Measurements from ENCODE around the gene MAD2L2. TPM values are rescaled to one million over a fixed set of nuclear protein-coding genes. Genes with fewer than 3 reads are reported as not detected.

Gene MAD2L2
- total and polyA plus RNA-seq, 2 donors (not counting 1 experiment from before 2014, with no cell fraction given), result 35.0 to 48.9 TPM

- TF ChIP-seq EZH2 (IDR thresholded peaks at IDR 0.05; ENCODE audit: low read length, missing control alignments), result no peak
- no peak for TF ChIP-seq CTCF (conservative IDR thresholded peaks at IDR 0.05 in 1 of 2, IDR thresholded peaks at IDR 0.05 in 1 of 2; ENCODE audit: low read depth in 1 of 2, low read length in 2 of 2)
- H3K4me3 ChIP-seq (replicated peaks in 1 of 4; ENCODE audit: control extremely low read depth in 1 of 4, insufficient read depth in 1 of 4, low read depth in 3 of 4, low read length in 4 of 4), result no peak overlapping the region
- H3K79me2 ChIP-seq (ENCODE audit: control insufficient read depth, insufficient read depth, low read length), result no peaks in the 10 kb centered on the region
- peaks cover 3% of the 10 kb centered on the region for H3K36me3 ChIP-seq (ENCODE audit: control insufficient read depth, insufficient read depth, low read length)
- no peaks in the 10 kb centered on the region for H3K9me3 ChIP-seq (ENCODE audit: control insufficient read depth, insufficient read depth, low read depth, low read length)
- no peaks in the 10 kb centered on the region for H3K4me1 ChIP-seq (ENCODE audit: control insufficient read depth, extremely low read depth, insufficient read depth, low read length)
- H2AFZ ChIP-seq (ENCODE audit: low read length), result no peak overlapping the region
- no peak for DNase-seq (ENCODE audit: low read depth in 2 of 2)
- H3K4me2 ChIP-seq (ENCODE audit: extremely low read depth, insufficient read depth, low read length), result no peak overlapping the region
- no peak overlapping the region for H3K27ac ChIP-seq (ENCODE audit: insufficient read depth, low read length)
- no peaks in the 10 kb centered on the region for H4K20me1 ChIP-seq (ENCODE audit: control insufficient read depth, extremely low read depth, insufficient read depth, low read length)
- H3K27me3 ChIP-seq (ENCODE audit: control insufficient read depth, insufficient read depth, low read length), result no peaks in the 10 kb centered on the region
- H3K9ac ChIP-seq (ENCODE audit: insufficient read depth, low read length), result no peak overlapping the region
These were observed 12.4 kb downstream of the MAD2L2 start for GRCh38 chr1:11668516-11668915.

DNA sequence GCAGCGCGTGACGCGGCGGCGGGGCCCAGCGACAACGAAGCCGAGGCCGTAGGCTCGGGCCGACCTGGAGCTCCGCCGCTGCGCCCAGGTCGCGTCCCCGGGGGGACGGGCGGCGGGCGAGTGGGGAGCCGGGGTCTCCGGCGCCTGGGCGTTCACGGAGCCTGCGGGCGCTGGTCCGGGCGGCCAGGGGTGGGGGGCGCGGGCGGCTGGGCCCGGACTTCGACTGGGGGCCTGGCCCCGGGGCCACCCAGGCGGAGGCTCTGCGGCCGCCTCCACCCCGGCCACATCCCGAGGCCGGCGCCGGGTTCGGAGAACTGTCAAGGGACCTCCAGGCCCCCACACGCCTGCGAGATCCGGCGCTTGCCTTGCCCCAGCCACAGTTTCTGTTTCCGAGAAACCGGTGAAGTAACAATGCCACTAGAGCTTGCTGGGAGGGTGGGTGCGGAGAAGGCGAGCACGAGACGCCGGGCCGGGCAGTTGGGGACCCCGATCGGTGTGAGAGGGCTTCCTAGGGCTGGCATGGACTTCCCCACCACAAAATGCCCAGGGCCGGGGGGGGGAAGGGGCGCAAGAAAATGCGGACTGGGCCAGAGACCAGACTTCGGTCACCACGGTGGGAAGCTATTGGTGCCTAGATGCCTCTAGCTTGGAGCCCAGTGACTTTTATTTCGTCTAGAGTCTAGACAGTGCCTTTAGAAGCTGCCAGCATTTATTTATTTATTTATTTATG is 16.4 kb downstream of the MAD2L2 start:
- no peaks in the 10 kb centered on the region for H3K9me3 ChIP-seq (ENCODE audit: control insufficient read depth, insufficient read depth, low read depth, low read length)
- no peaks in the 10 kb centered on the region for H4K20me1 ChIP-seq (ENCODE audit: control insufficient read depth, extremely low read depth, insufficient read depth, low read length)
- peak overlapping the region; percentile 24 to 57 (median 50) for H3K4me3 ChIP-seq (replicated peaks in 1 of 4; ENCODE audit: control extremely low read depth in 1 of 4, insufficient read depth in 1 of 4, low read depth in 3 of 4, low read length in 4 of 4)
- no peak overlapping the region for H3K27ac ChIP-seq (ENCODE audit: insufficient read depth, low read length)
- H3K27me3 ChIP-seq (ENCODE audit: control insufficient read depth, insufficient read depth, low read length), result no peaks in the 10 kb centered on the region
- H3K79me2 ChIP-seq (ENCODE audit: control insufficient read depth, insufficient read depth, low read length), result no peaks in the 10 kb centered on the region
- peak overlapping the region; percentile 81 for H3K4me2 ChIP-seq (ENCODE audit: extremely low read depth, insufficient read depth, low read length)
- H3K4me1 ChIP-seq (ENCODE audit: control insufficient read depth, extremely low read depth, insufficient read depth, low read length), result no peaks in the 10 kb centered on the region
- H2AFZ ChIP-seq (ENCODE audit: low read length), result peak overlapping the region; percentile 1
- peak; percentile 18 to 23 for DNase-seq (ENCODE audit: low read depth in 2 of 2)
- no peaks in the 10 kb centered on the region for H3K36me3 ChIP-seq (ENCODE audit: control insufficient read depth, insufficient read depth, low read length)
- peak overlapping the region; percentile 44 for H3K9ac ChIP-seq (ENCODE audit: insufficient read depth, low read length)
- TF ChIP-seq EZH2 (IDR thresholded peaks at IDR 0.05; ENCODE audit: low read length, missing control alignments) (no peak), CTCF (conservative IDR thresholded peaks at IDR 0.05 in 1 of 2, IDR thresholded peaks at IDR 0.05 in 1 of 2; ENCODE audit: low read depth in 1 of 2, low read length in 2 of 2) (no peak)

DNA sequence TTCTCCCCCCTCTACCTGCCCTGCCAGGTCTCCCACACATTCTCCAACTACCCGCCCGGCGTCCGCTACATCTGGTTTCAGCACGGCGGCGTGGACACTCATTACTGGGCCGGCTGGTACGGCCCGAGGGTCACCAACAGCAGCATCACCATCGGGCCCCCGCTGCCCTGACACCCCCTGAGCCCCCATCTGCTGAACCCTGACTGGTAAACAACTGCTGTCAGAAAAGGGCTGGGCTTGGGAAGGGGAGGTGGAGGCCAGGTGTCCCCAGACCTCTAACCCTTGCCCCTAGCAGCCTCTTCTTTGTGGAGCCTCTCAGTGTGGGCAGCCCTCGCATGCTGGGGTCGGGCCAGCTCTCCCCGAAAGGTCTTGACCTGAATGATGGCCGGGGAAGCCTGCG is 19.8 kb downstream of the MAD2L2 start:
- H3K36me3 ChIP-seq (ENCODE audit: control insufficient read depth, insufficient read depth, low read length), result no peaks in the 10 kb centered on the region
- H2AFZ ChIP-seq (ENCODE audit: low read length), result no peak overlapping the region
- no peak overlapping the region for H3K4me3 ChIP-seq (replicated peaks in 1 of 4; ENCODE audit: control extremely low read depth in 1 of 4, insufficient read depth in 1 of 4, low read depth in 3 of 4, low read length in 4 of 4)
- TF ChIP-seq CTCF (conservative IDR thresholded peaks at IDR 0.05 in 1 of 2, IDR thresholded peaks at IDR 0.05 in 1 of 2; ENCODE audit: low read depth in 1 of 2, low read length in 2 of 2) (no peak), EZH2 (IDR thresholded peaks at IDR 0.05; ENCODE audit: low read length, missing control alignments) (no peak)
- no peaks in the 10 kb centered on the region for H3K9me3 ChIP-seq (ENCODE audit: control insufficient read depth, insufficient read depth, low read depth, low read length)
- H3K27ac ChIP-seq (ENCODE audit: insufficient read depth, low read length), result no peak overlapping the region
- no peak for DNase-seq (ENCODE audit: low read depth in 2 of 2)
- H3K4me2 ChIP-seq (ENCODE audit: extremely low read depth, insufficient read depth, low read length), result no peak overlapping the region
- H4K20me1 ChIP-seq (ENCODE audit: control insufficient read depth, extremely low read depth, insufficient read depth, low read length), result no peaks in the 10 kb centered on the region
- H3K4me1 ChIP-seq (ENCODE audit: control insufficient read depth, extremely low read depth, insufficient read depth, low read length), result no peaks in the 10 kb centered on the region
- no peaks in the 10 kb centered on the region for H3K27me3 ChIP-seq (ENCODE audit: control insufficient read depth, insufficient read depth, low read length)
- H3K79me2 ChIP-seq (ENCODE audit: control insufficient read depth, insufficient read depth, low read length), result no peaks in the 10 kb centered on the region
- H3K9ac ChIP-seq (ENCODE audit: insufficient read depth, low read length), result no peak overlapping the region

All from fibroblast of lung (primary cell).